C4-2B (cell line): ENCODE results near the gene PHACTR1.

Experiments used
- CTCF ChIP-seq: fragments of 450-650 bp; conservative IDR thresholded peaks from 2 replicates; pipeline ENCODE4 v1.5.1; 2017; ENCODE audit warnings: mild to moderate bottlenecking
- ZFX ChIP-seq: fragments of 450-650 bp; IDR thresholded peaks from 2 replicates; pipeline ENCODE4 v1.6.1; 2017

- TF ChIP-seq CTCF (no peak), ZFX (no peak)
These were observed 50.4 kb downstream of the PHACTR1 start for GRCh38 chr6:12767016-12767415.
